Measurements from ENCODE around the gene ANKRD24.

GRCh38 chr19:4186087-4186993 lies 3.9 kb downstream of the ANKRD24 start:
- TF ChIP-seq POLR2AphosphoS5 (IDR thresholded peaks at IDR 0.05) = peak in 1 of 3 donors; percentile 30
- TF ChIP-seq, protein P1, sequence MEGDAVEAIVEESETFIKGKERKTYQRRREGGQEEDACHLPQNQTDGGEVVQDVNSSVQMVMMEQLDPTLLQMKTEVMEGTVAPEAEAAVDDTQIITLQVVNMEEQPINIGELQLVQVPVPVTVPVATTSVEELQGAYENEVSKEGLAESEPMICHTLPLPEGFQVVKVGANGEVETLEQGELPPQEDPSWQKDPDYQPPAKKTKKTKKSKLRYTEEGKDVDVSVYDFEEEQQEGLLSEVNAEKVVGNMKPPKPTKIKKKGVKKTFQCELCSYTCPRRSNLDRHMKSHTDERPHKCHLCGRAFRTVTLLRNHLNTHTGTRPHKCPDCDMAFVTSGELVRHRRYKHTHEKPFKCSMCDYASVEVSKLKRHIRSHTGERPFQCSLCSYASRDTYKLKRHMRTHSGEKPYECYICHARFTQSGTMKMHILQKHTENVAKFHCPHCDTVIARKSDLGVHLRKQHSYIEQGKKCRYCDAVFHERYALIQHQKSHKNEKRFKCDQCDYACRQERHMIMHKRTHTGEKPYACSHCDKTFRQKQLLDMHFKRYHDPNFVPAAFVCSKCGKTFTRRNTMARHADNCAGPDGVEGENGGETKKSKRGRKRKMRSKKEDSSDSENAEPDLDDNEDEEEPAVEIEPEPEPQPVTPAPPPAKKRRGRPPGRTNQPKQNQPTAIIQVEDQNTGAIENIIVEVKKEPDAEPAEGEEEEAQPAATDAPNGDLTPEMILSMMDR (IDR thresholded peaks at IDR 0.05) = peak in 5 of 7 experiments; percentile 53 to 67 (median 65)
- TF ChIP-seq POLR2A (IDR thresholded peaks at IDR 0.05) = no peak

All from stomach (tissue), 4 donors.